ENCODE results near the gene CASP3.

CASP3 gene

DNA sequence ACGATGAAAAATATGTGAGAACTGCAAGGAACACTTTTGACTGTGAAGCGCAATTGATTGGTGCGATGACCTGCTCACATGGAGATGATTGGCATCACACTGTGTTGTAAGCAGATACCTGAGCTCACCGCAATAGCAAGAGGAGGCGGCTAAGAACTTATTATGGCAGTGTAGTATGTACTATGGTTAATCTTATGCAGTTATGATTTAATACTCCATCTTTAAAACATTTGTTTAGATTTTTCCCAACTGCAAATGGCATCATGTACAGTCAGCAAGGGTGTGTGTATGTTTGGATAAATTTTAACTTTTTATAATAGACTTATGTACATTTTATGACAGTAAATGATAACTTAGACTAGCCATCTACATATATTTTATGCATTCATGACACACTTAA lies 25.8 kb upstream of the CASP3 start:
- in situ Hi-C loops (cut with MboI; ENCODE audit: low pct_unique_long_range_greater_than_20kb, low sequenced_read_pairs, unreplicated experiment), result no loop called here
- DNase-seq (ENCODE audit: low spot score), result no peak
- TF ChIP-seq, protein P1, sequence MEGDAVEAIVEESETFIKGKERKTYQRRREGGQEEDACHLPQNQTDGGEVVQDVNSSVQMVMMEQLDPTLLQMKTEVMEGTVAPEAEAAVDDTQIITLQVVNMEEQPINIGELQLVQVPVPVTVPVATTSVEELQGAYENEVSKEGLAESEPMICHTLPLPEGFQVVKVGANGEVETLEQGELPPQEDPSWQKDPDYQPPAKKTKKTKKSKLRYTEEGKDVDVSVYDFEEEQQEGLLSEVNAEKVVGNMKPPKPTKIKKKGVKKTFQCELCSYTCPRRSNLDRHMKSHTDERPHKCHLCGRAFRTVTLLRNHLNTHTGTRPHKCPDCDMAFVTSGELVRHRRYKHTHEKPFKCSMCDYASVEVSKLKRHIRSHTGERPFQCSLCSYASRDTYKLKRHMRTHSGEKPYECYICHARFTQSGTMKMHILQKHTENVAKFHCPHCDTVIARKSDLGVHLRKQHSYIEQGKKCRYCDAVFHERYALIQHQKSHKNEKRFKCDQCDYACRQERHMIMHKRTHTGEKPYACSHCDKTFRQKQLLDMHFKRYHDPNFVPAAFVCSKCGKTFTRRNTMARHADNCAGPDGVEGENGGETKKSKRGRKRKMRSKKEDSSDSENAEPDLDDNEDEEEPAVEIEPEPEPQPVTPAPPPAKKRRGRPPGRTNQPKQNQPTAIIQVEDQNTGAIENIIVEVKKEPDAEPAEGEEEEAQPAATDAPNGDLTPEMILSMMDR (IDR thresholded peaks at IDR 0.05; ENCODE audit: extremely low read depth, insufficient read depth, missing control alignments), result no peak

DNA sequence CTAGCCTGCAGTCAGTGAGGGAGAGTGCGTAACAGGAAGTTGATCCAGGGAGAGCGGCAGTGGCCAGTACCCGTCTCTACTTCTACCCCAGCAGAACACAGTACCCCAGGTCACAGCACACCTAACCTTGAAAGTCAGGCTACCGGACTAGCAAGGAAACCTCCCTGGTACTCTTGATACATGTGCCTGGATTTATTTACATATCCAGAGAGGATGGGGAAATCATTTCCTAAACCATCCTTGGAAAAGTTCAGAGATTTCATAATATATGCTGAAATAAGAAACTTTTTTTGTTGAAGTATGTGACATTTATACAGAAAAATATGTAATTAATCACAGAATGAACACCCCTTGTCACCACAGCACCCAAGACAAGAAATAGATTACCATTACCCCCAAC lies 24.8 kb upstream of the CASP3 start:
- TF ChIP-seq, protein P1 (IDR thresholded peaks at IDR 0.05; ENCODE audit: extremely low read depth, insufficient read depth, missing control alignments), result no peak
- DNase-seq (ENCODE audit: low spot score), result no peak
- in situ Hi-C loops (cut with MboI; ENCODE audit: low pct_unique_long_range_greater_than_20kb, low sequenced_read_pairs, unreplicated experiment), result no loop called here

DNA sequence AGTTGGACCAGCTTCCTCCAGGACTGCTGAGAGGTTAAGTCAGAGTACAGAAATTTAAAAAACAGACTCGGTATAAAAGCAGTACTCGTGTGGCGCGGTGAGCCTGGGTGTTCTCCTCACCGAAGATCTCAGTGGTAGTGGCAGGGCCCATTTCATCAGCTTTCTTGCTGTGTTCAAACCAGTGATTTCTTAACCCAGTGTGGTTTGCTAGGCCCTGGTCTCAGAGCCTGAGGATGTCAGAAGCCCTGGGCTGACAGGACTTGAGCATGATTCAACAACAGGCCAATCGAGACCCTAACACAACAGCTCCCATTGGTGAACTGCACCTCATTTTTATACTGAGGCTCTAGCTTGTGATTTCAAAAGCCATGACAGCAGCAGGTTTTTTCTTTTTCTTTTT lies 23.5 kb upstream of the CASP3 start:
- in situ Hi-C loops (cut with MboI; ENCODE audit: low pct_unique_long_range_greater_than_20kb, low sequenced_read_pairs, unreplicated experiment), result no loop called here
- DNase-seq (ENCODE audit: low spot score), result no peak
- TF ChIP-seq, protein P1 (IDR thresholded peaks at IDR 0.05; ENCODE audit: extremely low read depth, insufficient read depth, missing control alignments), result no peak

DNA sequence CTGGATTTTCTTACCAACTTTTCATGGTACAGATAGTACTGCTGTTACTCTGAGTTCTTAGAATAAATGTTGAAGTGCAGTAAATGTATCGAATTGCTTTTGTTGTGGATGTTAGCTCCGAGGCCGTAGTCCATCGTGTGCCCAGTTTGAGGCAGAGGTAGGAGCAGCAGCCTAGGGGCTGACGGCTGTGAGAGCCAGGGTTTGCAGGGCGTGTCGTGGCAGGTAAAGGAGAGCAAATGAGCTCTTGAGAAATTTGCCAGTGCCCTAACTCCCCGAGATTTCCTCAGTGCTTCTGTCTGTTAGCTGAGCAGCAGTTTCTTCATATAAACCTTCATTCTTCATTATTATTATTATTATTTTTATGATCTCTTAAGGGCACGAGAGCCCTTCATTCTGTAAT lies 21.9 kb upstream of the CASP3 start:
- DNase-seq (ENCODE audit: low spot score), result no peak
- TF ChIP-seq, protein P1 (IDR thresholded peaks at IDR 0.05; ENCODE audit: extremely low read depth, insufficient read depth, missing control alignments), result no peak
- in situ Hi-C loops (cut with MboI; ENCODE audit: low pct_unique_long_range_greater_than_20kb, low sequenced_read_pairs, unreplicated experiment), result no loop called here

DNA sequence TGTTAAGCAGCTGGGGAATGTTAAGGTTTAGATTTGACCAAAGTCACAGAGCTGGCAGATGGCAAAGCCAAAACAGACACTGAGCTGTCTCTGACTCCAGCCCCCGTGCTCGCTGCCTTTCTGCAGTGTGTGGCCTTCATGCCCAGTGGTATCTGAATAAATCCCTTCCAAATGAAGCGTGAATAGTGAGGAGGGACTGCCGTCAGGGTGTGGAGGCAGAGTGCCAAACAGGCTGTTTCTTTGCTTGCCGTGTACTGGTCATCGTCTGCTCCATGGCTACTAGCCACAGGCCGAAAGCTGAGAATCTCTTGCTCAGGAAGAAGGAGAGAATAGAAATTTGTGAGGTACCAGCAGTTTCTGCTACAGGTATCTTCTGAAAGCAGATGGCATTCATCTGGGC lies 20.0 kb upstream of the CASP3 start:
- in situ Hi-C loops (cut with MboI; ENCODE audit: low pct_unique_long_range_greater_than_20kb, low sequenced_read_pairs, unreplicated experiment), result no loop called here
- TF ChIP-seq, protein P1 (IDR thresholded peaks at IDR 0.05; ENCODE audit: extremely low read depth, insufficient read depth, missing control alignments), result no peak
- DNase-seq (ENCODE audit: low spot score), result no peak

DNA sequence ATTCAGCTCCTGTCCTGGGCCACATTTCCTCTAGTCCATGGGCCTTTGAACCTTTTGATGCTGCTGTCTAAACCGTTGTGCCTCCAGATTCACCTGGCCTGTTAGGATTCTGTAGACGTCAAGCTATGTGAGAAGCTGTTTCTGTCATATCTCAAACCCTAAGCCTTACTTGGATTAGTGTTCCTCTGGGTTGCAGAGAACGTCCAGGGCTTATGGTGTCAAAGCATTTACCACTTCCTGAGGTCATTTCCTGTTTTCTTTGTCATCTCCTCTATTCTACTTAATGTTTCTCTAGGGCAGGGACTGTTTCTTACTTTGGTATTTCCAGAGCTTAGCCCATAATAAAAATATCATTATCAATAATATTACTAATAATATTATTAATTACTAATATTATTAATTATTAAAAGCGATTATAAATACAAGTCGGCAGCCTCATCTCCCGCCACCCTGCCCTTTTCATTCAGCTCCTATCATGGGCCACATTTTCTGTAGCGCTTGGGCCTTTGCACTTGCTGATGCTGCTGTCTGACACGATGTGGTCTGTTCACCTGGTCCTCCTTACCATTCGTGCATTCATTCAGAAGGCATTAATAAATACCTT lies 19.4 kb upstream of the CASP3 start:
- DNase-seq (ENCODE audit: low spot score), result no peak
- TF ChIP-seq, protein P1 (IDR thresholded peaks at IDR 0.05; ENCODE audit: extremely low read depth, insufficient read depth, missing control alignments), result no peak
- in situ Hi-C loops (cut with MboI; ENCODE audit: low pct_unique_long_range_greater_than_20kb, low sequenced_read_pairs, unreplicated experiment), result no loop called here

DNA sequence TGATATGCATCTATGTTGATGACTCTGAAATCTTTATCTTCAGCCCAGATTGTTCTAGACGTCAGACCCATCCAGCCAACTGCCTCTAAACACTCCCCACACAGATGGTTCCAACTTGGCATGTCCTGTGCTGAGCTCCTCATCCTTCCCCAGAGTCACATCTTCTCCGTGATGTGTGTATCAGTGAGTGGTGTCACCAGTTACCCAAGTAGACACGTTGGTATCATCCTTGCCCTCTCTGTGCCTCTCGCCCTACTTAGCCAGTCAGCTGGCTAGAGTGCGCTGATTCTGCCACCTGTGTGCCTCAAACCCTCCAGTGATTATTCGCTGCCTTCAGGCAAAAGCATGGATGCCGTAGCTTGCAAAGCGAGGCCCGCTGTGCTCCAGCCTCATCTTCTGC lies 18.8 kb upstream of the CASP3 start:
- in situ Hi-C loops (cut with MboI; ENCODE audit: low pct_unique_long_range_greater_than_20kb, low sequenced_read_pairs, unreplicated experiment), result no loop called here
- no peak for DNase-seq (ENCODE audit: low spot score)
- TF ChIP-seq, protein P1 (IDR thresholded peaks at IDR 0.05; ENCODE audit: extremely low read depth, insufficient read depth, missing control alignments), result no peak

All from GM13977 (cell line).